SK-N-SH (cell line): Measurements from ENCODE around the gene IL37. TPM values are rescaled to one million over a fixed set of nuclear protein-coding genes. Genes with fewer than 3 reads are reported as not detected.

Experiments
- CTCF ChIA-PET: fragments of 300-600, 350-600 bp; formaldehyde crosslinking; extraction: SDS; loops from one replicate; lab custom pipeline; 2021; lab: Yijun Ruan, JAX
- POLR2A ChIA-PET: fragments of 350-600 bp; sonication (Branson Sonifier 250); formaldehyde crosslinking; extraction: SDS; loops from one replicate; lab custom pipeline; 2020; ENCODE audit warnings: antibody characterized with exemption, inconsistent platforms; lab: Yijun Ruan, JAX
- DNase-seq: peaks from one replicate; pipeline ENCODE4 v3.0.0; 2012
- H2AFZ ChIP-seq: fragments of 200-600 bp; sonication (generic); 2 replicates; pipeline ENCODE4 v1.8.1; 2016; ENCODE audit warnings: antibody characterized with exemption, mild to moderate bottlenecking, low read depth
- H3F3A ChIP-seq: fragments of 200-600 bp; sonication (generic); replicated peaks from 2 replicates; pipeline ENCODE3; 2016; ENCODE audit warnings: antibody characterized with exemption, mild to moderate bottlenecking; ENCODE audit not compliant: insufficient read depth
- H3K27ac ChIP-seq, 2 experiments: fragments of 200-500 bp in 1 of 2; fragments of 200-600 bp in 1 of 2; sonication (Bioruptor generic) in 1 of 2; sonication (generic), shearing (Covaris generic) in 1 of 2; 2 replicates each; pipeline versions ENCODE4 v1.5.1 to v1.6.1; 2014 to 2016; ENCODE audit warnings: low read depth in 2 of 2, inconsistent platforms in 1 of 2, low read length in 1 of 2, mild to moderate bottlenecking in 1 of 2, mixed read lengths in 1 of 2
- H3K27me3 ChIP-seq: fragments of 200-600 bp; sonication (generic), shearing (Covaris generic); 2 replicates; pipeline ENCODE4 v1.6.1; 2016; ENCODE audit warnings: mixed run types; ENCODE audit not compliant: insufficient read depth
- H3K36me3 ChIP-seq, 2 experiments: fragments of 200-500 bp in 1 of 2; fragments of 200-600 bp in 1 of 2; sonication (Bioruptor generic) in 1 of 2; sonication (generic) in 1 of 2; replicated peaks in 1 of 2; 2 replicates each; pipeline versions ENCODE3 to v1.5.1; 2014 to 2016; ENCODE audit warnings: low read length in 1 of 2, mild to moderate bottlenecking in 1 of 2; ENCODE audit not compliant: insufficient read depth in 2 of 2, control insufficient read depth in 1 of 2
- H3K4me1 ChIP-seq, 2 experiments: fragments of 200-500 bp in 1 of 2; fragments of 200-600 bp in 1 of 2; sonication (Bioruptor generic) in 1 of 2; sonication (generic), shearing (Covaris generic) in 1 of 2; 2 replicates each; pipeline versions ENCODE4 v1.5.1 to v1.6.1; 2014 to 2016; ENCODE audit warnings: low read depth in 1 of 2, low read length in 1 of 2, mixed run types in 1 of 2; ENCODE audit not compliant: insufficient read depth in 2 of 2, control insufficient read depth in 1 of 2
- H3K4me2 ChIP-seq: fragments of 200-600 bp; sonication (generic), shearing (Covaris generic); 2 replicates; pipeline ENCODE4 v1.6.1; 2017; ENCODE audit warnings: mixed run types
- H3K4me3 ChIP-seq, 2 experiments: fragments of 200-500 bp in 1 of 2; fragments of 200-600 bp in 1 of 2; sonication (Bioruptor generic) in 1 of 2; sonication (generic), shearing (Covaris generic) in 1 of 2; 2 replicates each; pipeline versions ENCODE4 v1.5.1 to v1.8.1; 2014 to 2016; ENCODE audit warnings: low read depth in 2 of 2, inconsistent platforms in 1 of 2, low read length in 1 of 2, mild to moderate bottlenecking in 1 of 2, mixed read lengths in 1 of 2, moderate library complexity in 1 of 2
- H3K79me2 ChIP-seq: fragments of 200-600 bp; sonication (generic); 2 replicates; pipeline ENCODE4 v1.8.1; 2017; ENCODE audit warnings: mild to moderate bottlenecking; ENCODE audit not compliant: insufficient read depth
- H3K9ac ChIP-seq: fragments of 200-600 bp; sonication (generic); 2 replicates; pipeline ENCODE4 v1.6.1; 2017; ENCODE audit warnings: mixed run types
- H3K9me2 ChIP-seq: fragments of 200-600 bp; sonication (generic); 2 replicates; pipeline ENCODE4 v1.6.1; 2017; ENCODE audit warnings: mixed run types
- H3K9me3 ChIP-seq: fragments of 200-600 bp; sonication (generic); 2 replicates; pipeline ENCODE4 v1.6.1; 2017; ENCODE audit warnings: mixed run types, mild to moderate bottlenecking, moderate library complexity
- H4K20me1 ChIP-seq: fragments of 200-600 bp; sonication (generic); 2 replicates; pipeline ENCODE4 v1.6.1; 2017; ENCODE audit warnings: mild to moderate bottlenecking, mixed run types; ENCODE audit not compliant: insufficient read depth
- CHD2 ChIP-seq: fragments of 150-350 bp; IDR thresholded peaks from 2 replicates; pipeline ENCODE4 v1.6.1; 2018; ENCODE audit warnings: low read length; ENCODE audit not compliant: partially characterized antibody
- ELF1 ChIP-seq: IDR thresholded peaks from 2 replicates; pipeline ENCODE4 v1.4.0; 2012
- EZH2phosphoT487 ChIP-seq: fragments of 200-600 bp; sonication (generic); IDR thresholded peaks from 2 replicates; pipeline ENCODE4 v1.6.1; 2017; ENCODE audit warnings: low read depth, mixed run types, mild to moderate bottlenecking, antibody characterized with exemption, moderate library complexity, borderline replicate concordance
- FOSL2 ChIP-seq: IDR thresholded peaks from 2 replicates; pipeline ENCODE4 v1.4.0; 2012; ENCODE audit warnings: low read depth, mild to moderate bottlenecking, moderate library complexity, borderline replicate concordance
- GABPA ChIP-seq: IDR thresholded peaks from 2 replicates; pipeline ENCODE4 v1.4.0; 2012; ENCODE audit warnings: low read depth, mild to moderate bottlenecking
- MEF2A ChIP-seq: IDR thresholded peaks from 2 replicates; pipeline ENCODE4 v1.4.0; 2012; ENCODE audit warnings: low read depth, borderline replicate concordance
- NFIC ChIP-seq: IDR thresholded peaks from 2 replicates; pipeline ENCODE4 v1.4.0; 2012; ENCODE audit warnings: borderline replicate concordance
- NRF1 ChIP-seq: IDR thresholded peaks from 2 replicates; pipeline ENCODE4 v1.6.1; 2012; ENCODE audit warnings: low read depth, mild to moderate bottlenecking, low read length
- POLR2AphosphoS5 ChIP-seq: IDR thresholded peaks from 2 replicates; pipeline ENCODE4 v1.6.1; 2012; ENCODE audit warnings: low read depth, low read length
- RAD21 ChIP-seq: IDR thresholded peaks from 2 replicates; pipeline ENCODE4 v1.6.1; 2012; ENCODE audit warnings: mild to moderate bottlenecking, low read length
- RCOR1 ChIP-seq: fragments of 150-350 bp; IDR thresholded peaks from 2 replicates; pipeline ENCODE4 v1.6.1; 2017; ENCODE audit warnings: antibody characterized with exemption, low read length
- RFX5 ChIP-seq: IDR thresholded peaks from 2 replicates; pipeline ENCODE4 v1.6.1; 2012; ENCODE audit warnings: mild to moderate bottlenecking, improper control_type of control experiment, low read length
- RXRA ChIP-seq: IDR thresholded peaks from 2 replicates; pipeline ENCODE4 v1.4.0; 2012; ENCODE audit warnings: low read depth, mild to moderate bottlenecking, borderline replicate concordance
- TAF1 ChIP-seq: IDR thresholded peaks from 2 replicates; pipeline ENCODE4 v1.6.1; 2012; ENCODE audit warnings: low read depth, mild to moderate bottlenecking, low read length, moderate library complexity, borderline replicate concordance
- TEAD4 ChIP-seq: IDR thresholded peaks from 2 replicates; pipeline ENCODE4 v1.4.0; 2012; ENCODE audit warnings: mild to moderate bottlenecking, borderline replicate concordance; ENCODE audit not compliant: insufficient read depth
- USF1 ChIP-seq: IDR thresholded peaks from 2 replicates; pipeline ENCODE4 v1.4.0; 2012; ENCODE audit warnings: low read depth, borderline replicate concordance
- USF2 ChIP-seq: fragments of 150-350 bp; IDR thresholded peaks from 2 replicates; pipeline ENCODE4 v1.6.1; 2017; ENCODE audit warnings: antibody characterized with exemption, low read length, low read depth, borderline replicate concordance
- ZBTB33 ChIP-seq: IDR thresholded peaks from 2 replicates; pipeline ENCODE4 v1.4.0; 2012; ENCODE audit warnings: low read depth, borderline replicate concordance
- WGBS: methylation state at CpG from one replicate; pipeline ENCODE4 v1.1.6; 2017; ENCODE audit warnings: low lambda C conversion rate; 5-methylcytosine and 5-hydroxymethylcytosine counted together
- polyA plus RNA-seq, 3 experiments: library from polyadenylated mRNA; depleted of rRNA; stranded (reverse); fragments of >200 nt; gene quantifications; 2 replicates each; pipeline ENCODE4 v1.2.3, GENCODE V29; 2012

Gene IL37
- polyA plus RNA-seq, 1 of the 3 experiments (the other 2 are of a cell fraction) = not detected

GRCh38 chr2:112944971-112945370, 34.0 kb downstream of the IL37 start (continued):
- no peak for TF ChIP-seq TAF1
- no peak for TF ChIP-seq USF2

GRCh38 chr2:112946086-112946485, 35.1 kb downstream of the IL37 start:
- 0% methylated on average over 2 of the region's 2 CpGs for WGBS
- CTCF ChIA-PET = interaction anchor here (0.7 to 4.5 kb wide), 3 partner anchors 13 to 298 kb away, joined by 3 to 23 read pairs (median 13); no protein-coding TSS in a partner anchor

More at GRCh38 chr2:112946086-112946485, 35.1 kb downstream of the IL37 start:
- POLR2A ChIA-PET = no interaction called here
- H2AFZ ChIP-seq = no peak overlapping the region
- H3K9ac ChIP-seq = no peak overlapping the region
- H3K27ac ChIP-seq = no peak overlapping the region
- no peak overlapping the region for H3K4me2 ChIP-seq
- no peak overlapping the region for H3K4me3 ChIP-seq
- no peaks in the 10 kb centered on the region for H3K36me3 ChIP-seq
- no peaks in the 10 kb centered on the region for H3F3A ChIP-seq
- H3K4me1 ChIP-seq = no peaks in the 10 kb centered on the region
- no peak for TF ChIP-seq NRF1
- no peak for TF ChIP-seq NFIC
- TF ChIP-seq TAF1 = no peak
- no peak for TF ChIP-seq RCOR1
- no peak for TF ChIP-seq CHD2
- TF ChIP-seq ZBTB33 = no peak
- TF ChIP-seq TEAD4 = no peak
- TF ChIP-seq FOSL2 = no peak
- no peak for TF ChIP-seq EZH2phosphoT487
- TF ChIP-seq RAD21 = no peak
- no peak for TF ChIP-seq ELF1
- TF ChIP-seq GABPA = no peak
- no peak for TF ChIP-seq USF1
- no peak for TF ChIP-seq RXRA
- no peak for TF ChIP-seq MEF2A
- no peak for TF ChIP-seq POLR2AphosphoS5
- no peak for TF ChIP-seq RFX5
- peaks cover 8% of the 10 kb centered on the region; the same call in 1 of the 2 replicates for H3K9me3 ChIP-seq
- H3K9me2 ChIP-seq = no peaks in the 10 kb centered on the region
- no peak for DNase-seq
- no peaks in the 10 kb centered on the region for H4K20me1 ChIP-seq
- no peaks in the 10 kb centered on the region for H3K79me2 ChIP-seq
- peaks cover 12% of the 10 kb centered on the region; the same call in 1 of the 2 replicates for H3K27me3 ChIP-seq
